Breast epithelium (tissue), 3 donors: Measurements from ENCODE around the gene ABCC4.

Experiments
- POLR2A ChIP-seq: fragments of 450-650 bp; IDR thresholded peaks from one replicate; pipeline ENCODE4 v1.6.1; 2016; ENCODE audit warnings: antibody characterized with exemption, mild to moderate bottlenecking, moderate library complexity
- POLR2AphosphoS5 ChIP-seq, 3 donors: sonication (generic); formaldehyde crosslinking; IDR thresholded peaks; one replicate each; pipeline ENCODE4 v1.6.1; 2017; ENCODE audit warnings: antibody characterized with exemption in 3 of 3
- TF ChIP-seq, protein P1 (sequence below), 3 donors: fragments of 450-650 bp; IDR thresholded peaks; one replicate each; pipeline ENCODE4 v1.5.1; 2016 to 2017; ENCODE audit warnings: antibody characterized with exemption in 3 of 3, mild to moderate bottlenecking in 3 of 3, moderate library complexity in 3 of 3

DNA sequence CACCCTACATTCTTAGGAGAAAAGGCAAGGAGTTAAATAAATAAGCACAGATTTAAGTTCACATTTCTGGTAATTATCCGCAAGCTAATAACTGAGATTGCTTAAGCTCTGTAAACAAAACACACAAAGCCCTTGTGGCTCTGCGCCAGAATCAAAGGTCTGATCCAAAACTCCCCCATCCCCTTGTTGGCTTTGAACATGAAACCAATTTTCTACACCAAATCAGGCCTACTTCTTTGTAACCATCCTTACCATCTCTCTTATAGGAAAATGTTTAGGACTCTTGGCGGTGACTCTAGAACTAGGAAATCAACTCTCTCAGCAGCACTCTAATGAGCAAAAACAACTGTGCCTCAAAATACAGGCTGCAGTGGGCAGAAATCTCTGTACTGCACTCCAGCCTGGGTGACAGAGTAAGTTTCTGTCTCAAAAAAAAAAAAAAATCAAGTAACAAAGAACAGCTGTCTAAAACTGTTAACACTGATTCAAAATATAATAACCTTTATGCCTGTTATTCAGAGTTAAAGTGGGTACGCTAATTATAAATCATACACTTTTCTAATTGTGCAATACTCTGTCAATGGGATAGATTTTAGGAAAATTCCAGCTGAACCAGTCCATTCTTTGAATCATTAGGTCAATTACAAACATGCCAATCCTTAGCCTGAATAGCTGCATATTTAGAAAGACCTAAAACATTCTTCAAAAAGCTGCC is 25.8 kb downstream of the ABCC4 start:
- TF ChIP-seq POLR2AphosphoS5 (IDR thresholded peaks at IDR 0.05) (no peak), POLR2A (no peak)
- TF ChIP-seq, protein P1, sequence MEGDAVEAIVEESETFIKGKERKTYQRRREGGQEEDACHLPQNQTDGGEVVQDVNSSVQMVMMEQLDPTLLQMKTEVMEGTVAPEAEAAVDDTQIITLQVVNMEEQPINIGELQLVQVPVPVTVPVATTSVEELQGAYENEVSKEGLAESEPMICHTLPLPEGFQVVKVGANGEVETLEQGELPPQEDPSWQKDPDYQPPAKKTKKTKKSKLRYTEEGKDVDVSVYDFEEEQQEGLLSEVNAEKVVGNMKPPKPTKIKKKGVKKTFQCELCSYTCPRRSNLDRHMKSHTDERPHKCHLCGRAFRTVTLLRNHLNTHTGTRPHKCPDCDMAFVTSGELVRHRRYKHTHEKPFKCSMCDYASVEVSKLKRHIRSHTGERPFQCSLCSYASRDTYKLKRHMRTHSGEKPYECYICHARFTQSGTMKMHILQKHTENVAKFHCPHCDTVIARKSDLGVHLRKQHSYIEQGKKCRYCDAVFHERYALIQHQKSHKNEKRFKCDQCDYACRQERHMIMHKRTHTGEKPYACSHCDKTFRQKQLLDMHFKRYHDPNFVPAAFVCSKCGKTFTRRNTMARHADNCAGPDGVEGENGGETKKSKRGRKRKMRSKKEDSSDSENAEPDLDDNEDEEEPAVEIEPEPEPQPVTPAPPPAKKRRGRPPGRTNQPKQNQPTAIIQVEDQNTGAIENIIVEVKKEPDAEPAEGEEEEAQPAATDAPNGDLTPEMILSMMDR (IDR thresholded peaks at IDR 0.05) = no peak
